HepG2 (cell line): ENCODE results near the gene PCNT. TPM values are rescaled to one million over a fixed set of nuclear protein-coding genes. Genes with fewer than 3 reads are reported as not detected.
A peak's percentile ranks its signal among the peaks of the same experiment; 100 is the strongest.

Source experiments
- ATAC-seq: fragments of 200-7000 bp; cut with Tn5 transposase; 3 replicates; pipeline ENCODE4 v1.9.1; 2020; ENCODE audit warnings: mild to moderate bottlenecking, moderate library complexity
- BruUV-seq: library from RNA; stranded (reverse); fragments of 400-500 nt; replicated peaks from 2 replicates; lab custom pipeline; 2021; lab: Mats Ljungman, UMichigan
- CTCF ChIA-PET: fragments of 300-600 bp; formaldehyde crosslinking; extraction: SDS; loops from one replicate; lab custom pipeline; 2021; ENCODE audit warnings: low total read pairs, inconsistent platforms, low intra/inter-chr PET ratio; lab: Yijun Ruan, JAX
- POLR2A ChIA-PET: fragments of 350-600 bp; sonication (Branson Sonifier 250); formaldehyde crosslinking; loops from one replicate; lab custom pipeline; 2020; ENCODE audit warnings: antibody characterized with exemption, inconsistent platforms; lab: Yijun Ruan, JAX
- DNase-seq: peaks from one replicate; pipeline ENCODE4 v3.0.0-alpha.2; 2015; ENCODE audit warnings: low spot score
- FAIRE-seq: peaks from 3 replicates; lab custom pipeline; 2011; peaks lifted over from hg19 to GRCh38; lab: Jason Lieb, UNC
- H2AFZ ChIP-seq: one replicate; pipeline ENCODE4 v1.6.1; 2011; ENCODE audit warnings: low read length, inconsistent platforms
- H3K27ac ChIP-seq: fragments of 300-600 bp; 3 replicates; pipeline ENCODE4 v1.8.0; 2011; ENCODE audit warnings: mixed run types, mild to moderate bottlenecking, mixed read lengths, low read length, inconsistent platforms; ENCODE audit not compliant: insufficient read depth; ENCODE audit errors: extremely low read length
- H3K27me3 ChIP-seq, 2 experiments: fragments of 200-600 bp in 1 of 2; 2 replicates in 1 of 2; 3 replicates in 1 of 2; pipeline versions ENCODE4 v1.6.0 to v1.8.0; 2011; ENCODE audit warnings: low read length in 2 of 2, mild to moderate bottlenecking in 2 of 2, moderate library complexity in 2 of 2, inconsistent platforms in 1 of 2; ENCODE audit not compliant: insufficient read depth in 2 of 2, control insufficient read depth in 1 of 2
- H3K36me3 ChIP-seq, 2 experiments: fragments of 200-600 bp in 1 of 2; replicated peaks in 1 of 2; 2 replicates in 1 of 2; 3 replicates in 1 of 2; pipeline versions ENCODE4 v1.5.1 to v1.8.0; 2011; ENCODE audit warnings: low read length in 2 of 2, inconsistent platforms in 1 of 2; ENCODE audit not compliant: insufficient read depth in 2 of 2, control insufficient read depth in 1 of 2
- H3K4me1 ChIP-seq: 2 replicates; pipeline ENCODE4 v1.5.1; 2012; ENCODE audit warnings: low read length, inconsistent platforms; ENCODE audit not compliant: insufficient read depth
- H3K4me2 ChIP-seq: 2 replicates; pipeline ENCODE4 v1.6.0; 2011; ENCODE audit warnings: low read depth, low read length, inconsistent platforms
- H3K4me3 ChIP-seq, 3 experiments: fragments of 200-600 bp in 1 of 3; sonication (generic), shearing (Covaris generic) in 1 of 3; replicated peaks in 1 of 3; 2 replicates each; pipeline ENCODE4 v1.5.1; 2011 to 2016; ENCODE audit warnings: low read length in 3 of 3, inconsistent platforms in 2 of 3, low read depth in 2 of 3, mild to moderate bottlenecking in 2 of 3, control low read depth in 1 of 3, mixed read lengths in 1 of 3; ENCODE audit not compliant: insufficient read depth in 1 of 3
- H3K79me2 ChIP-seq: one replicate; pipeline ENCODE4 v1.6.1; 2011; ENCODE audit warnings: low read length, inconsistent platforms; ENCODE audit not compliant: insufficient read depth
- H3K9ac ChIP-seq: 2 replicates; pipeline ENCODE4 v1.6.0; 2011; ENCODE audit warnings: mild to moderate bottlenecking, low read depth, low read length, inconsistent platforms; ENCODE audit not compliant: insufficient read depth
- H3K9me3 ChIP-seq: 2 replicates; pipeline ENCODE4 v1.5.1; 2012; ENCODE audit warnings: mild to moderate bottlenecking, low read length
- H4K20me1 ChIP-seq: 2 replicates; pipeline ENCODE4 v1.6.0; 2011; ENCODE audit warnings: inconsistent platforms, mild to moderate bottlenecking, low read length, moderate library complexity; ENCODE audit not compliant: insufficient read depth
- KDM1A ChIP-seq: IDR thresholded peaks from 2 replicates; pipeline ENCODE4 v1.6.1; 2016; ENCODE audit warnings: missing compliant biosample characterization
- ZIK1 ChIP-seq: sonication (generic); formaldehyde crosslinking; IDR thresholded peaks from 2 replicates; pipeline ENCODE4 v1.5.0; 2020; ENCODE audit warnings: mild to moderate bottlenecking, low read depth, missing genetic modification reagents, borderline replicate concordance
- ZNF10 ChIP-seq: sonication (generic); formaldehyde crosslinking; IDR thresholded peaks from 2 replicates; pipeline ENCODE4 v1.4.0; 2020; ENCODE audit warnings: mild to moderate bottlenecking, low read depth, missing genetic modification reagents, borderline replicate concordance
- ZNF777 ChIP-seq: sonication (generic); formaldehyde crosslinking; IDR thresholded peaks from 2 replicates; pipeline ENCODE4 v1.4.0; 2020; ENCODE audit warnings: missing genetic modification reagents
- WGBS: methylation state at CpG from one replicate; pipeline ENCODE4 v1.1.6; 2017; ENCODE audit warnings: low lambda C conversion rate; 5-methylcytosine and 5-hydroxymethylcytosine counted together
- in situ Hi-C: cut with HindIII; loops from 2 replicates; pipeline ENCODE4 v1.10.0; 2017; ENCODE audit warnings: low pct_unique_long_range_greater_than_20kb; ENCODE audit not compliant: extremely low pct_ligation_motif_present
- intact Hi-C: fragments of 100-400 bp; cut with micrococcal nuclease; formaldehyde crosslinking; loops from one replicate; pipeline ENCODE4 v1.10.0; 2022; ENCODE audit not compliant: unreplicated experiment
- polyA plus RNA-seq, 8 experiments: library from polyadenylated mRNA; depleted of rRNA in 3 of 8; stranded (reverse) in 7 of 8; unstranded in 1 of 8; fragments of >200 nt; fragmentation: Illumina TruSeq in 4 of 8; extraction: Trizol in 4 of 8; gene quantifications; 2 replicates each; pipeline versions ENCODE4 v1.2.1 to v1.2.3, GENCODE V29; 2011 to 2016; ENCODE audit warnings: low read depth in 4 of 8, missing spikeins in 1 of 8, mixed read lengths in 1 of 8; ENCODE audit not compliant: insufficient read depth in 1 of 8
- total RNA-seq, 5 experiments: library from RNA; depleted of rRNA; stranded (reverse); fragments of >200 nt; fragmentation: Illumina TruSeq; extraction: Trizol; gene quantifications; 2 replicates each; pipeline ENCODE4 v1.2.3, GENCODE V29; 2016; ENCODE audit warnings: low read depth in 1 of 5
- TF ChIP-seq, protein P1 (sequence below): sonication (generic); formaldehyde crosslinking; IDR thresholded peaks from 2 replicates; pipeline ENCODE4 v1.8.0; 2023; ENCODE audit warnings: mild to moderate bottlenecking, missing genetic modification reagents
- TF ChIP-seq, protein P2 (sequence below): sonication (generic); formaldehyde crosslinking; IDR thresholded peaks from 2 replicates; pipeline ENCODE4 v1.8.1; 2023; ENCODE audit warnings: missing genetic modification reagents, inconsistent platforms, borderline replicate concordance

PCNT gene
- total and polyA plus RNA-seq, 2 of the 13 experiments (the other 11 are each of a cell fraction or from before 2014, with no cell fraction given) = 5.6 to 12.4 TPM

DNA sequence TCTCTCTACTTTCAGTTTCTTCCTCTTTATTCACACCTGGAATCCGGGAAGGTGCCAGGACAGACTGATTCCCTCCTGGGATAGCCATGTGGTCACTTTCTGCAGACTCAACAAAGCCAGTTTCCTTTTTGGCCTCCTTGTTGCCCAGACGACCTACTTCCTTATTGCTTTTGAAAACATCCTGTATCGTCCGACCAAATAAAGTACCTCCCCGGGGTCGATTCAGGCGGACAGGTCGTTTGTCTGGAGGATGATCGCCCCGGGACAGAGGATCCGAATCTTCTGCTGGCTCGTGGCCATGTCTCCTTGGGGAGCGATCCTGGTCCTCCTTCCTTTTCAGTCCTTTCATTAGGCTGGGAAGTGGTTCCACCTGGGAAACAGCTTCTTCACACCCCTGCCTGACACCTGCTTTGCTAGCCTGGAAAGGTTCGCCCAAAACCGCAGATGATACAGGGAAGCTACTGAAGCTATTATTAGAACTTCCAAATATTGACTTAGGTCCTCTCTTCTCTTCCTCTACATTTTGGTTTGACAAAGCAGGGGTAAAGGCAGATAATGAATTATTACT is 39.8 kb upstream of the PCNT start:
- POLR2A ChIA-PET = interaction anchor here (1.6 kb wide), 1 partner anchor 12 kb away, joined by 5 read pairs; no protein-coding TSS in a partner anchor
- Histone ChIP-seq H3K9me3 (no peaks in the 10 kb centered on the region), H3K4me1 (peaks cover 57% of the 10 kb centered on the region), H3K4me3 (peak overlapping the region in 1 of 3 experiments; percentile 38; a peak in 1 of 6 replicates), H3K4me2 (peak overlapping the region; percentile 78), H3K79me2 (peaks cover 46% of the 10 kb centered on the region), H3K27ac (no peak overlapping the region), H3K27me3 (no peaks in the 10 kb centered on the region; a peak in 1 of 5 replicates)
- in situ Hi-C loops = loop anchor here (10.0 kb wide), 1 partner anchor 309 kb away; no protein-coding TSS in a partner anchor
- WGBS = 91% methylated on average over 14 of the region's 15 CpGs
- intact Hi-C loops = loop anchor here (10.0 kb wide), 1 partner anchor 59 kb away; the partner anchor contains the start of gene LSS
- TF ChIP-seq, protein P1, sequence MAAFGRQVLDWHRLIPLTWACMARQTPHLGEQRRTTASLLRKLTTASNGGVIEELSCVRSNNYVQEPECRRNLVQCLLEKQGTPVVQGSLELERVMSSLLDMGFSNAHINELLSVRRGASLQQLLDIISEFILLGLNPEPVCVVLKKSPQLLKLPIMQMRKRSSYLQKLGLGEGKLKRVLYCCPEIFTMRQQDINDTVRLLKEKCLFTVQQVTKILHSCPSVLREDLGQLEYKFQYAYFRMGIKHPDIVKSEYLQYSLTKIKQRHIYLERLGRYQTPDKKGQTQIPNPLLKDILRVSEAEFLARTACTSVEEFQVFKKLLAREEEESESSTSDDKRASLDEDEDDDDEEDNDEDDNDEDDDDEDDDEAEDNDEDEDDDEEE (CRISPR knock-in tag) = 0 out of 2 replicates have a peak, but pooled peaks have one; percentile 28
- TF ChIP-seq ZNF10 (CRISPR knock-in tag) (no peak), ZNF777 (CRISPR knock-in tag) (0 out of 2 replicates have a peak, but pooled peaks have one; percentile 21), ZIK1 (CRISPR knock-in tag) (no peak), KDM1A (CRISPR knock-in tag) (no peak)
- TF ChIP-seq, protein P2, sequence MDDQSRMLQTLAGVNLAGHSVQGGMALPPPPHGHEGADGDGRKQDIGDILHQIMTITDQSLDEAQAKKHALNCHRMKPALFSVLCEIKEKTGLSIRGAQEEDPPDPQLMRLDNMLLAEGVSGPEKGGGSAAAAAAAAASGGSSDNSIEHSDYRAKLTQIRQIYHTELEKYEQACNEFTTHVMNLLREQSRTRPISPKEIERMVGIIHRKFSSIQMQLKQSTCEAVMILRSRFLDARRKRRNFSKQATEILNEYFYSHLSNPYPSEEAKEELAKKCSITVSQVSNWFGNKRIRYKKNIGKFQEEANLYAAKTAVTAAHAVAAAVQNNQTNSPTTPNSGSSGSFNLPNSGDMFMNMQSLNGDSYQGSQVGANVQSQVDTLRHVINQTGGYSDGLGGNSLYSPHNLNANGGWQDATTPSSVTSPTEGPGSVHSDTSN = no peak
- TF ChIP-seq, all 625 proteins: peak for 2
- FAIRE-seq = no peak
- CTCF ChIA-PET = no interaction called here
- no peak for DNase-seq
- no TSS peak for BruUV-seq
- H3K9ac ChIP-seq = peak overlapping the region; percentile 92; the same call in 1 of the 2 replicates
- H4K20me1 ChIP-seq = peaks cover 8% of the 10 kb centered on the region; the same call in 1 of the 2 replicates
- no peak overlapping the region for H2AFZ ChIP-seq
- peaks cover 6 to 24% of the 10 kb centered on the region in 2 experiments for H3K36me3 ChIP-seq
- no peak for ATAC-seq
